GM19324 (cell line): ENCODE results near the gene GRAP2.
"Not testable (repeated sequence)": the region's sequence is repeated elsewhere in the genome, so short reads cannot be mapped to it uniquely, and the experiment has no call there.

Experiments used
- ATAC-seq: cut with Tn5 transposase; IDR thresholded peaks from one replicate; pipeline ENCODE4 v1.9.1; 2021; ENCODE audit warnings: mild to moderate bottlenecking, moderate library complexity; ENCODE audit not compliant: unreplicated experiment, low FRiP score

Gene GRAP2

DNA sequence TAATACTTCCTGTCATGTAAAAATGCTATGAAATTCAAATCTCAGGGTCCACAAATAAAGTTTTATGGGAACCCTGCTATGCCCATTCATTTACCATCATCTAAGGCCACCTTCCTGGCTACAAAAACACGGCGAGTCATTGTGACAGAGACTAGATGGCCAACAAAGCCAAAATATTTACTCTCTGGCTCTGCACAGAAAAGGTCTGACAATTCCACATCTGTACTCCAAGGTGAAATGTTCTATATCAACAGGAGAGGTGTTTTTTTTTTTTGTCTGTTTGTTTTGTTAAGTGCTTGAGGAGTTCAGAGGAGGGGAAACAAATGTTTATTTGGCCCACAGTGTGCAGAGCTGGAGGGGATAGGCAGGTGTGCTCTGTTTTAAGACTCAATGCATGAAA is 40.7 kb downstream of the GRAP2 start:
- no peak for ATAC-seq

GRCh38 chr22:39942439-39943230 is 41.8 kb downstream of the GRAP2 start:
- ATAC-seq, result no peak

DNA sequence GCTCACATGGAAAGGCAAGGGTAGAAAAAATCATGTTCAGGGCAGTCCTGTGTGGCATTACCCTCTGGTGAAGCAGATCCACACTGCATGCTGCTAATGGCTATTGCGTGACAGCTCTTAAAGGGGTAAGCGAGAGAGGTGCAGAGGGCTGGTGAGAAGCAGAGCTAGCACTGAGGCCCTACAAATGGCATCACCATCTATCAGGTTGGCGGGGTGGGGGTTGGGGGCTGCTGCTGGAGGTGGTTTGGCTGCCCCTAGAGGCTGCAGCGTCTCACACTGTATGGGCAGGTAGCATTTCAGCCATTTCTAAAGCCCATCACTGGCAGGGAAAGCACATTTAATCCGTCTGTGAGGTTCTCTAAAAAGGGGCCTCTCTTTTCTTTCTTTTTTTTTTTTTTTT is 42.5 kb downstream of the GRAP2 start:
- ATAC-seq, result no peak

GRCh38 chr22:39943953-39944872 is 43.3 kb downstream of the GRAP2 start:
- ATAC-seq, result no peak

DNA sequence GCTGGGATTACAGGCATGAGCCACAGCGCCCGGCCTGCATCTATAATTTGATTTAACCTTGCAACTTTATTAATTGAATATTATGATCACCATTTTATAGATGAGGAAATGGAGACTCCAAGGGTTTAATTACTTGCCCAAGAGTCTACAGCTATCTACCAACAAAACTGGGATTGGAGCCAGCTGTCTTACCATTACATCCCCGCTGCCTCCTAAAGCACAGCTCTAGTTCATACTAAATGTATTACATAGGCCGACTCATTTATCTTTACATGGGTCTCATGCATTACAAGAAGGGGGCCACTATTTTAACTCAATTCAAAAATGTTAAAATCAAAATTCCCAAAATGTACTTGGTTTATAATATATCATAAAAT is 45.2 kb downstream of the GRAP2 start:
- no peak for ATAC-seq

GRCh38 chr22:39946503-39947219 is 45.8 kb downstream of the GRAP2 start:
- no peak for ATAC-seq

GRCh38 chr22:39947220-39948216 is 46.6 kb downstream of the GRAP2 start:
- ATAC-seq, result no peak

GRCh38 chr22:39949964-39950737 is 49.3 kb downstream of the GRAP2 start:
- no peak for ATAC-seq

DNA sequence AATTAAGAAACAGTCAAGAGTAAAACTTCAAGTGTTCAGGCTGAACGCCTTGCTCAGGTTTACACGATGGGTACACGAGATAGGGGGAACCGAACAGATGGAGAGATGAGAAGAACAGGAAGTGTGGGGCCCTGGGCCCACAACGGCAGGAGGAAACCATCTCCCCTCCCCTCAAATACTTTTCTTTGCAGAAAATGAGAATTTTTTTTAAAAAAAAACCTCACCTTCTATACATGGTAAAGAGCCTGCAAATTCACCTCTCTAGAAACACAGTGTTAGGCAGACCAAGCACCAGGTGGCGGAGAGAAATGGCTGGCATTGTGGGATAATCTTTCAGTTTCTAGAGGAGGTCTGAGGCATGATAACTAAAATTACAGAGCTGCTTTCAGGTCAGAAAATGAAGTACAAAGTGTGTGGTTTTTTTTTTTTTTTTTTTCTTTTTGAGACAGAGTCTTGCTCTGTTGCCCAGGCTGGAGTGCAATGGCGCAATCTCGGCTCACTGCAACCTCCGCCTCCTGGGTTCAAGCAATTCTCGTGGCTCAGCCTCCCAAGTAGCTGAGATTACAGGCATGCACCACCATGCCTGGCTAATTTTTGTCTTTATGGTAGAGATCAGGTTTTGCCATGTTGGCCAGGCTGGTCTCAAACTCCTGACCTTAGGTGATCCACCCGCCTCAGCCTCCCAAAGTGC is 50.9 kb downstream of the GRAP2 start:
- ATAC-seq, result not testable (repeated sequence)

DNA sequence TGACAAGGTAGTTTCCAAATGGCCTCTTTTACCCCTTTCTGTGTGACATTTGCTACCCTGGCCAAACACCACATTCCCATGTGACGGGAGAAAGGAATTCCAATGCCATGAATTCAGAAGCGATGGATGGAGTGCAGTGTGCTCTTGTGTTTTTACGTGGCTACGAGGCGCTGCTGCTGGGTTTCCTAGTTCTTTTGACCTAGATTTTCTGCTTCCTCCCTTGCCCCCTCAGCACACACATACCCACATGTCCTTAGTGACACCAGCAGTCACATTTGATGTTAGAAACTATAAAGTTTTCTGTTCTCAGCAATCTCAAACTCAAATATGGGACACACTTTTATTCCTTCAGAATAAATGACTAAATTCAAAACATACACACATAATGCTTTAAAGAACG is 51.5 kb downstream of the GRAP2 start:
- ATAC-seq, result no peak

DNA sequence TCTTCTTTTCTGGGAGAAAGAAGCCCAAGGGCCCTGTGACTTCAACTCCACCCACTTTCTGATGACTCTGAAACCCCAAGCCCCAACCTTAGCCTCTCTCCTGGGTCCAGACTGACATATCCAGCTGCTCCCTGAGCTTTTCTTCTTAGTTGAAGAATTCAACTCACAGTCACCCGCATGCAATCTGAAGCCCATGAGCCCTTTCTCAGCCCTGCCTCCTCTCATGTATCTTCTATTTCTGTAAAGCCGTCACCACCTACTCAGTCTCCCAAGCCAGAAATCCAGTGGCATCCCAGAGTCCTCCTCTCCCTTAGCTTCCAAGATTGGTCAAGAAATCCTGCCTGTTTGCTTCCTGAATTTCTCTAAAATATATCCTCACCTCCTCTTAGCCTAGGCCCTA is 52.2 kb downstream of the GRAP2 start:
- ATAC-seq, result no peak

- ATAC-seq, result no peak
These were observed 53.7 kb downstream of the GRAP2 start for GRCh38 chr22:39954584-39955055.

GRCh38 chr22:39955675-39956074 is 54.8 kb downstream of the GRAP2 start:
- no peak for ATAC-seq

DNA sequence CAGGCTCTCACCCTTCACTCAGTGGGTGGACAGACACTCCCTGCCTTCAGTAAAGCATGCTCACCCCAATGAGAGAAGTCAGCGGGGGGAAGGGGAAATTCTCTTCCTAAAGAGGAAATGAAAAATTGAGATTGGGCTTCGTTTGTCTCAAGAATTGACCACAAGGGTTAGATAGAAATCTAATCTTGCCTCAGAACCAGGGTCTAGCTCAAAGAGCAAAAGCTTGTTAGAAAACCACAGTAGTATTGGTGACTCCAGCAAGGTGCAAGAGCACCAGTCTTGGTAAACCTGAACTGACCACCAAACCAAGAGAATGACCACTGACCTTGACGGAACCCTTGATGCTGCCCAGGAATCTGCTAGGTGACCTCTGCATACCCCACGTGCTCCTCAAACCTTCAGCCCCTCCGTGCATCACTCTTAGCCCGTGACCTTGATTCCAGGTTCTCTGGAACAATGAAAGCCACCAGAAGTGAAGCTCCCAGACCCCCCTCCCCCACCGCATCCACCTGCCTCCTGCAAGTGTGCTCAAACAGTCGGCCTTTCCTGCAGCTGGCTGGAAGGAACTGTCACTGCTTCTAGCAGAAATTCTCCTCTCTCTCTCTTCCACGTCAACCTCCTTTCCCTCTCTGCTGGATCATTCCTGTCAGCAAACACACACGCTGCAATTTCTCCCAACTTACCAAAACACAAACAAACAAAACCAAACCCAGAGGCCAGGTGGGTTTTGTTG is 56.2 kb downstream of the GRAP2 start:
- ATAC-seq, result no peak

DNA sequence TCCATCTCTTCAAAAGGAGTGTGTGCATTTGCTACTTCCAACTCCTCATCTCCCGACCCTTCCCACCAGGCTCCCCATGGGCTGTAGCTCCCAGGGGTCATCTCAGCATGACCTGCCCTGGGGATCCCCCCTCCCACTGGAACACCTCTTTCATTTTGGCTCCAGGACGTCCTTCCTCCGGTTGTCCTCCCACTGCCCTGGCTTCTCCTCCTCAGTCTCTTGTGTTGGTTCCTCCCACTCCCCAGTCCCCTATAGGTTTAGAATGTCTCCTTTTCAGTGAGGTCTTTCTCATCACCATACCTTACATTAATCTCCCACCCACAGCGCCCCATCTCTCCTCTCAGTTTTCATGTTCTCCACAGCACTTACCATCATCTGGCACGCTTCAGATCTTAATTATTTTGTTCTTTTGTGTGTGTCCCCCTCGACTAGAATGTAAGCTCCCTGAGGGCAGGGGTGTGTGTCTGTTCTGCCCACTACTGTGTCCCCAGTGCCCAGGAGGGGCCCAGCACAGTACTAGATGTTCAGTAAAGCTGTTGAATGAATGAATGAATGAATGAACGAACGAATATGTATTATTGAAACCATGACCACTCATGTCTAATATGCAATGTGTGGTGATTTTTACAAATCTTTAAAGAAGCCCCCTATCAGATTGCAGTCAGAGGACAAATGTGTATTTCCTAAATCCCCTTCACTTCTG is 57.3 kb downstream of the GRAP2 start:
- no peak for ATAC-seq

DNA sequence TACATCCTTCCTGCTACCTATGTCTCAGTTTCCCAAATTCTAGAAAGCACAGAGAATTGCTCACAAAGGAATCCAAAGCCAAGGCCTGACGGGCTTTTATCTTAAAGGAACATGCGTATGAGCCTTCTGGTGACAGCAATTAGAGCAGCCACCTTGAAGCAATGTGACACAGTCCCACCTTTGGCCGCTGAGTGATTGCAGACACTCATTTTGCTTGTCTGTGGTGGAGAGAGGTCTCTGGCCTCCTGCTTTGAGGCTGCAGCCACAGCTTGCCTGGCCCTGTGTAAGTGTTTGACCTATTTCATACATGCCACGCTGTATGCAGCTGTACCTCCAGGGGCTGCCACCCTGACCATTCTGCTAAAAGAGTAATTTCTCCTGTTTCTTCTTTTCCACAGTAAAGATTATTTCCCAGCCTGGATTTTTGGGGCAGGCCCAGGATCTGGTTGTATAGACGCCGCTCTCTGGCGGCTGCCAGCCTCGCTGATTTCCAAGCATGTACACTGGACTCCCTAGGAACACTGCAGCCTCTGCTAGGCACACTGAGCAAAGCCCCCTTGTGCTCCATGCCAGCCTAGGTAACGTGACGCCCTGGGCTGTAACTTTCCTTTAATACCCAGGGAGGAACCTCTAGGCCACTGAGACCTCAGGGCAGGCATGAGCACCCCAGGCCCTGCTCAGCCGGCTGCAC is 58.2 kb downstream of the GRAP2 start:
- ATAC-seq, result no peak
